GM19452 (cell line): Measurements from ENCODE around the gene IGLON5.

Experiments
- ATAC-seq: cut with Tn5 transposase; IDR thresholded peaks from one replicate; pipeline ENCODE4 v1.9.1; 2021; ENCODE audit not compliant: unreplicated experiment

IGLON5 gene

GRCh38 chr19:51361239-51361638, 49.8 kb downstream of the IGLON5 start:
- ATAC-seq = no peak

GRCh38 chr19:51364200-51365106, 53.0 kb downstream of the IGLON5 start:
- no peak for ATAC-seq

DNA sequence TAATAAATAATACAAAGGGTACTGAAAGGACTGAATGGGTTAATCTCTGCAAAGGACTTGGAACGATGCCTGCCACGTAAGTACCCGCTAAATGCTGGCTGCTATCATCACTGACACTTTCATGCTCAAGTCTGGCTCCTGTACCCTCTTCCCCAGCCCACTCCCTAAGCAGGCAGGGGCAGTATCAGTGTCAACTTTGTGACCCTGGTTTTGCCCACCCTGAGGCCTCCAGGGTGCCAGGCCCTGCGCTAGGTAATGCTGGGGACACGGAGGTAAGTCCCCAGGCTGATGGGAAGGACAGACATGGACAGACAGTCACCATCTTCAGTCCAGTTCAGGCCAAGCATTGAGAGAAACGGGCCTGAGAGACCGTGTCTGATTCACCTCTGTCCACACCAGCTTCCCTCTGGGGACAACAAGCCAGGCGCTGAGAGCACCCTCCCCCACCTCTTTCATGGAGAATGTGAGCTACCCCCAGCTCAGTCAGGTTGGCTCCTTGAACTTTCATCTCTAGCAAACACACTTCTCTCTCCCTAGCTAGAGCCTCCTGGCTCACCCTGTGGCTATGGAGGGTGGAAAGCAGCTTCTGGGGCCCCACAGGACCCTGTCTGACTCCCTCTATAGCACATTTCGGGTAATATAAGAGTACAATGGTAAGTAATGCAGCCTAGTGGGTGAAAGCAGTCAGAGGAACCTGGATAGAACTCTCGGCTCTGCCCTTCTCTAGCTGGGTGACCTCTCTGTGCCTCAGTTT, 53.9 kb downstream of the IGLON5 start:
- no peak for ATAC-seq

DNA sequence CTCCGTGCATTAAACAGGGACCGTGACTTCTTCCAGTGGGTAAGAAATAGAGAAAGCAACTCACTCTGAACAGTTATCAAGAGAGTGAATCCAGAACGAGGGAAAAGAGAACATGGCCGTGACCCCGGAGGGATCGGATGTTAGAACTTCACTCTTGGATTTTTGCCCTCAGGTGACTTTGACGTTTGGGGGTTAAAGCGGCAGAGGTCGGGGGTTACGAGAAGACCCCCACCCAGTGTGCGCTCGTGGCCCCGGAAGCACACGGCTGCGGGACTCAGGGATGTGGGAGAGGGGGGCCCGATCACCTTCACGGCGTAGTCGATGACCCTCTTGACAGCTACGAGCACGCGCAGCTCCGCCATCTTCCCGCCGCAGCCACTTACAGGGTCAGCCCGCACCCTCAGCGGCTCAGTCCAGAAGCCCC, 54.5 kb downstream of the IGLON5 start, which contains the start of gene ETFB:
Gene ETFB (minus strand): TSS at position 424 of the 424 bp plus-strand sequence. CDS start 62 bp downstream, at position 362.
- ATAC-seq = no peak

- peak; percentile 43 for ATAC-seq
Measured at GRCh38 chr19:51366389-51367254, 55.2 kb downstream of the IGLON5 start.

DNA sequence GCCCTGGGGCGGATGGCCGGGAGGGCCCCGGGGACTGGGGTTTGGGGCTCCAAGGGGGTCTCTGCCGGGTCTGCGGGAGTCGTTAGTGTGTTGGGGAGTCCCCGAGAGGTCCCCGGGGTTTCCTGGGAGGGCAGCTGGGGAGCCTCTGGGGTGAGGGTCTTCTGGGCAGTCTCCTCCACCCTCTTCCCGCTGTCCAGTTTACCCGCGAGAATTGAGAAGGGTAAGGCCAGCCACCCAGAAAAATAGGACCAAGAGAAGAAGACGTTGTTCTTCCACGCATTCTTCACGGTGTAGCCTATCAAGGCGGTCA, 55.8 kb downstream of the IGLON5 start:
- peak; percentile 11 for ATAC-seq

DNA sequence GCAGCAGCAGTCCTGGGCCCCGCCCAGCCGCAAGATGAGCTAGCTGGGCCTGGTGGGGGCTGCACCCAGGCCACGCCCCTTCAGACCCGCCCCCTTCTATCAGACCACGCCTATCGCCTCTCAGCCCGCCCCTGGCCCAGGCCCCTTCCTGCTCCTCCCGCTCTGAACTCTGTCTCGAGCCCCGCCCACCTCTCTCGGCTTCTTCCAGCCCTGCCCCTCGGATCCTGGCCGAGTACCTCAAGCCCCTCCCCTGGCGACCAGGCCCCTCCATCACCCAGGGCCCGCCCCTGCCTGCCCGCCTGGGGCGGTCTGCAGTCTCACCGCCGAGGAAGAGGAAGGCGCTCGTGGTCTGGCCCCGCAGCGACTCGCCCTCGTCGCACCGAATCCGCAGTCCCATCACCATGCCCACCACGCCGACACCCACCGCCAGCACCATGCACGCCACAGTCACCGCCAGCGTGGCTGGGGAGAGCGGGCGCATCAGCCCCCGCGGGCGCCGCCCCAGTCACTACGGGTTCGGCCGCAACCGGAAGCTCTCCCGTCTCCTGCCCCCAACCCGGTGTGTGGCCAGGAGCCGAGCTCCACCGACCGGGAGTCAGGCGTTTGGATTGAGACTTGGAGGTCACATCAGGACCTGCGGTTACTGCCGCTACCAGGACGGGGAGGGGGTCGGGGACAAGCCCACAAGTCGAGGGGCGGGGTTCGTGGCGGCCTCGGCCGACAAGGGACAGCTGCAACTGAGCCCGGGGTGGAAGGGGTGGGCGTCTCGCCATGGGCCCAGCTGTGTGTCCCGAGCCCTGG, 56.3 kb downstream of the IGLON5 start:
- ATAC-seq = peak; percentile 75

- no peak for ATAC-seq
Measured at GRCh38 chr19:51368366-51369282, 57.2 kb downstream of the IGLON5 start, which contains the start of gene CLDND2. Gene CLDND2, minus strand, starts transcription at chr19:51369003. Its CDS starts 426 bp downstream, at chr19:51368577.

DNA sequence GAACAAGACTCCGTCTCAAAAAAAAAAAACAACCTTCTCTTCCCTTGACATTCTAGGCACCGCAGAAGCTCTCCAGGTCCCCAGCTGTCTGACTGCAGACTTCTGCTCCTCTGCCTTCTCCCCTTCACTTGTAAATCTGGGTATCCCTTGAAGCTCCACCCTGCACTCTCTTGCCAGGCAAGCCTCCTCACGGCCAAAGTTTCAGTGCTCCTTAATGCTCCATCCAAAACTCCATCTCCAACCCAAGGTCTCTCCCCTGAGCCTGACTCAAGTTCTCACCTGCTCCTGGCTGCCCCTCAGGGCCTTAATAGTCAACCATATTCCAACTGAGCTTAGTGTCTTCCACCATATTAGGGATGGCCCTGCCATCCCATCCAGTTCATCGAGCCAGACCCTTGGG, 58.8 kb downstream of the IGLON5 start:
- no peak for ATAC-seq

- ATAC-seq = no peak
Measured at GRCh38 chr19:51371186-51371690, 59.8 kb downstream of the IGLON5 start.

- ATAC-seq = no peak
Measured at GRCh38 chr19:51372021-51372648, 60.7 kb downstream of the IGLON5 start.

DNA sequence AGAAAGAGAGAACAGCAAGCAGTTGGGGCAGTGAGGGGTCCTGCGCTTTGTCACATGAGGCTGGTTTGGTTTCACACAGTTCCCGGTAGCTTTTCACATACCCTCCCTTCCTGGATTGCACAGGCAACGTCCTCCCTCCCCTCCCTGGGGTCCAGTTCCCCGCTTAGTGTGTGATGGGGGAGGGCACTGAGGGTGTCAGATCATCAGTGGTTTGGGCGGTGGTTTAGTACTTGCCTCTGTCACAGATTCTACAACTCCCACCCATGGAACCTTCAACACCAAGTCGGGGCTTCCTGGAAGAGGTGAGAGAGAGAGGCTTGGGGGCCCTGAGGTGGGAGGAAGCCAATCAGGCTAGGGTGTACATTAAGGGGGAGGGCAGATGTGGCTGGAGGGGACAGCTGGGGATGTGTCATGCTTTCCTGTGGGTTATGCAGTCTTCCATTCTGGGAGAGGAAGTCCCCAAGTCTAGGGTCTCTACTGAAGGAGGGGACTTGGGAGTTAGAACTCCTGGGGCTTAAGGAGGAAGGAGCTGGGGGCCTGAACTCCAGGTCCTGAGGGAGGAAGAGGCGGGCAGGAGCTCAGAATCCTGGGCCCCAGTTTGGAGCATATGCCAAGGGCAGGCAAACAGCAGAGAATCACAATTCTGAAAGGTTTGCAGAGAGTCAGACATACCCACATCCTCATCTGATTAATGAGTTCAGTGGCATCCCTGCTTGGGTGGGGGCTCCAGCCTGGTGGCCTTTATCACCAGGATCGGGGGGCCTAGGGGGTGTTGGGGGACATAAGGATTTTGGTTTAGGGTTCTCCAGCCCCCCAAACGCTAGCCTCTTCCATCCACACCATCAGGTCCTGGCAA, 61.4 kb downstream of the IGLON5 start, which contains the start of gene NKG7:
Gene NKG7 (minus strand): TSS at position 6 of the 856 bp plus-strand sequence. CDS start 119 bp downstream, outside the sequence.
- no peak for ATAC-seq

DNA sequence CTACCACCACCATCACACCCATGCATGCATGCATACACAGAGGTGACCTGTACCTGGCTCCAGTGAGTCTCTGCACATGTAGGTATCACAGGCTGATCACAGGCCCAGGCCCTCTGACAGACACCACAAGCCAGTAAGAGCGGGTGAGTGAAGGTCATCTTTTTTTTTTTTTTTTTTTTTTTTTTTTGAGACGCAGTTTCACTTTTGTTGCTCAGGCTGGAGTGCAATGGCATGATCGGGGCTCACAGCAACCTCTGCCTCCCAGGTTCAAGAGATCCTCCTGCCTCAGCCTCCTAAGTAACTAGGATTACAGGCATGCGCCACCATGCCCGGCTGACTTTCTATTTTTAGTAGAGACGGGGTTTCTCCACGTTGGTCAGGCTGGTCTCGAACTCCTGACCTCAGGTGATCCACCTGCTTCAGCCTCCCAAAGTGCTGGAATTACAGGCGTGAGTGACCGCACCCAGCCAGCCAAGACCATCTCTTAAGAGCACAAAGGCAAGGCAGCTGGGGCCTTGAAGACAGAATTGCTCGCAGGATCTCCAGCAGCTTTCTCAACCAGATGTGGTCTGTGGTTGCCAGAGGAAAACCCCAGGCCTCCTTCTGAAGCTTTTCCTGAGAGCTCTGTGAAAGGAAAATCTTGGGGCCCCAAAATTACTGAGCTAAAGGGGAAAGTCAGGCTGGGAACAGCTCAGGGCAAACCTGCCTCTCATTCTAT, 64.2 kb downstream of the IGLON5 start:
- ATAC-seq = no peak

DNA sequence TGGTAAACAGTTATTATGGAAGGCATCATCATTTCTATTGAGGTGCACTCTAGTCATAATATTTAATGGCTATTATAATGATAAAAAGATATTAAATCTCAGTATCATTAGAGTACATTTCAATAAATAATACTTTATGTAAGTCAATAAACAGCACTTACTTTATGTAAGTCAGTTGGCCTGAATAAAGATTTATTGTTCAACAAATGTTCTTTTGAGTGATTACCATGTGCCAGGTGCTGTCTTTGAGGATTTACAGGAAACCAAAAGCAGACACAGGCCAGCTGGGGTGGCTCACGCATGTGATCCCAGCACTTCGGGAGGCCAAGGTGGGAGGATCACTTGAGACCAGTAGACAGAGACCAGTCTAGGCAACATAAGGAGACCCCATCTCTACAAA, 66.0 kb downstream of the IGLON5 start:
- no peak for ATAC-seq

GRCh38 chr19:51380379-51380778, 68.9 kb downstream of the IGLON5 start:
- no peak for ATAC-seq
